ENCODE data around the gene NHEJ1.
A peak's percentile ranks its signal among the peaks of the same experiment; 100 is the strongest.
"Not testable (repeated sequence)": the region's sequence is repeated elsewhere in the genome, so short reads cannot be mapped to it uniquely, and the experiment has no call there.

The NHEJ1 gene, protein sequence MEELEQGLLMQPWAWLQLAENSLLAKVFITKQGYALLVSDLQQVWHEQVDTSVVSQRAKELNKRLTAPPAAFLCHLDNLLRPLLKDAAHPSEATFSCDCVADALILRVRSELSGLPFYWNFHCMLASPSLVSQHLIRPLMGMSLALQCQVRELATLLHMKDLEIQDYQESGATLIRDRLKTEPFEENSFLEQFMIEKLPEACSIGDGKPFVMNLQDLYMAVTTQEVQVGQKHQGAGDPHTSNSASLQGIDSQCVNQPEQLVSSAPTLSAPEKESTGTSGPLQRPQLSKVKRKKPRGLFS

DNA sequence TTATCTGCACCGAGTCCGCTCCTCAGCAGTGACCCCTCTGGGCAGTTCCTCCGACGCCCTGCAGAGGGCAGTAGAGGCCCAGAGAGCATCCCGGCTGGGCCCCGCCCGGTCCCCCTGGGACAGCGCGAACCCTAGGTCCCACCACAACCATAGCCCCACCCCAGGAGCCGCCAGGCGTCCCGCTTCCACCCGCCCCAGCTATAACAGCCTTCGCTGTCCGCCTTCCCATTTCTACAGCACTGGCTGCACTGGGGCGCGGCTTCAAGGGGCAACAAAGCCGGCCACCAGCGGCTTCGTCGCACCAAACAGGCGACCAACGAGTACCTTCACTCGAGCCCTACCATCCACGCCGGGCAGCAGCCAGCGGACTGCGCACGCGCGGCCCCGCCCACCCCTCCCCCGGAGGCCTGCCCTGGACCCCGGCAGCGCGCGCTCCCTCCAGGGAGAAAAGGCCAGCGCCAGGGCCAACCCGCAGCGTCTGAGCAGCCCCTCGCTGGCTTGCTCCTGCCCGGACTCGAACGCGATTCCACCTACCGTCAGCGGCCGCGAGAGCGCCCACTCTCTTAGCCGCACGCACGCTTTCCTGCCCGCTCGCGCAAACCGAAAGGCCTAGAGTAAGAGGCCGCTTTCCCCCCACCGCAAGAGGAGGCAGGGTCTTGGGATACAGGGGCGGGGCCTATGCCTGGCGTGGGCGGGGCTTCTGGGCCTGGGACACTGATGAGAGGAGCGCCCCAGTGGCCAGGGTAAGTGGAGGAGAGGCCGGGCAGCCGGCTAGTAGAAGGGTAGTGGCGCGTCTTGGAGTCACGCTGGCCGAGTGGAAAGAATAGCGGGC, at the start of gene NHEJ1:
NHEJ1 (minus strand) TSS at position 630 of the 832 bp plus-strand sequence. CDS start 2,453 bp downstream, outside the sequence.
- DNase-seq = peak; percentile 91

DNA sequence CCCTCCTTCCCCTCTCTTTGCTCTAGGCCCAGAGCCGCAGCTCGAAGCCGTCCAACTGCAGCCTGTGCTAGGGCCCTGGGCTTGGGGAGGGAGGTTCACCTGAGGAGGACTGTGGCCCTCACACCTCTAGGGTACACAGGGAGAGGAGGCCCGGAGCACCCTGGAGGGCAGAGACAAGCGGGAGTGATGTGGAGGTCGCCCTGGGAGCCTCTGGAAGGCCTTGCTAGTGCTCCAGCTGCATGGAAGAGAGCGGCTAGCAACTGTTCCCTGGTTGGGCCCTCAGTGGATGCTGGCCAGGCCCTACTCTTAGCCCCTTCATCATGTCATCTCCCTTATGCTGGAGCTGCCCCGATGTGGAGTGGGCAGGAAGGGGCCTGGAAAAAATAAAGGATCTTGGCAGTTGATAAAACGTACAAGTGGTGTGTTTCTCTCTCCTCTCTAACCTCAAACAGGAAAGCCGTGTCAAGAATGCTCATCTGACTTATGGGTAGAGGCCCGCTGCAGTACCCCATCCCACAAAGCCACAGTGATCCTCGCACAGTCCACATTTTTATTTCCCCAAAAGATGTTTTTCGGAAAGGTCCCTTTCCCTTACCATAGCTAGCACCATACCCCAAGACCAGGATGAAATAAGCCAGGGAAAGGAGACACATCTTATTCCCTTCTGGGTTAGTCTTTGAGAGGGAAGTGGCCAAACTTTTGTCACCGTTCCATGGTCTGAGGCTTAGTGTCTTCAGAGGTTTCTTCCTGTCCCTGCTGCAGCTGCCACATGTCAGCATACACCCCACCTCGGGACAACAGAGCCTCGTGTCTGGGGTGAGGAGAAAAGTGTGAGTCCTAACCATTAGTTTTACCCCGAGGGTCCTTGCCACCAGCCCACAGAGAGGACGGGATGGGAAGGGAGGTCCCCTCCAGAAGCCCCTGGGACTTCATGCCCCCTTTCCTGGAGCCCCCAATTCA, 48.9 kb upstream of the NHEJ1 start:
- DNase-seq = no peak

DNA sequence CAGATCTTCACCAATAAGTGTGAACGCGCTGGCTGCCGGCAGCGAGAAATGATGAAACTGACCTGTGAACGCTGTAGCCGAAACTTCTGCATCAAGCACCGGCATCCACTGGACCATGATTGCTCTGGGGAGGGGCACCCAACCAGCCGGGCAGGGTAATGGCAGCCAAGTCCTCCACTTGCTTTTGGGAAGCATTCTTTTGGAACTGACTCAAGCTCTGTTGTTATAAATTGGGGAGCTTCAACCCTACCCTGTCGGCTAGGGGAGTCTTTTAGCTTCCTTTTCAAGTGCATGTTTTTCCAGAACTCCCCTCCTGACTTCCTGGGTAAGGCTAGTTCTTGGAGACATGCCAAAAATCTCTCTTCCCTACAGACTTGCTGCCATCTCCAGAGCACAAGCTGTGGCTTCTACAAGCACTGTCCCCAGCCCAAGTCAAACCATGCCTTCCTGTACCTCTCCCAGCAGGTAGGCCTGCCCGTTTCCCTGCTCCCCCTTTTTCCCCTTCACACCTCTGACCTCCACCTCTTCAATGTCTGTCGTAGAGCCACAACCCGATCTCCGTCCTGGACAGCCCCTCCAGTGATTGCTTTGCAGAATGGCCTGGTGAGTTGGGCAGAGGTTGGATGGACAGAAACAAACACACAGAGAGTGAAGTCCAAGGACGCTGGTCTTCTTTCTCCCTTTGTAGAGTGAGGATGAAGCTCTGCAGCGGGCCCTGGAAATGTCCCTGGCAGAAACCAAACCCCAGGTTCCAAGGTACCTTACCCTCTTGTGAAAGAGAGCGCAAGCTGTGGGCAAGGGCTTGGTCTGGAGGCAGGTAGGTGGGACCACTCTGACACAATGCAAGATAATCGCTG, 47.5 kb upstream of the NHEJ1 start:
- no peak for DNase-seq

DNA sequence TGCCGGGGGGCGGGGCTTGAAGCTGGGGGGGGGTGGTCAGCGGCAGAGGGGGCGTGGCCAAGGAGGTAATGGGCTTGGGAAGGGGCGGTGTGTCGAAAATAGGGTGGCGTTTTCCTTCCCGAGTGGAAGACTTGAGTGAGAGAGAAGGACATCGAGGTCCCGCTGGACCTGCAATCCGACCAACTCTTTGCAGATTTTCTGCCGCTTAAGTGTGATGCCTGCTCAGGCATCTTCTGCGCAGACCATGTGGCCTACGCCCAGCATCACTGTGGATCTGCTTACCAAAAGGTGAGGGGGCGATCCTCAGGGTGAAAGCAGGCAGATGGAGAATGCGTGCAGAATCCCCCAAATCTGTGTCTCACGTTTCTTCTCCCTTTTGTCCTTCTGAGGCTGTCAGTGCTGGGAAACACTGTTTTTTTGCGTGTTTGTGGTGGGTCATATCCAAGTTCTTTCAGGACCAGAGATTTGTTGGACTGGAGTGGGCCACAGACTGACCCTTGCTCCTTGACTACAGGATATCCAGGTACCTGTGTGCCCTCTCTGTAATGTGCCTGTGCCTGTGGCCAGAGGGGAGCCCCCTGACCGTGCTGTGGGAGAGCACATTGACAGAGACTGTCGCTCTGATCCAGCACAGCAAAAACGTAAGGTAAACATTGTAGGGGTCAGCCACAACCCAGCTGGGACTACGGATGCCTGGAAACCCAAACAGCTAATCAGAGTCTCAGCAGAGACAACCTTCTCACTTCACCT, 46.7 kb upstream of the NHEJ1 start:
- no peak for DNase-seq

DNA sequence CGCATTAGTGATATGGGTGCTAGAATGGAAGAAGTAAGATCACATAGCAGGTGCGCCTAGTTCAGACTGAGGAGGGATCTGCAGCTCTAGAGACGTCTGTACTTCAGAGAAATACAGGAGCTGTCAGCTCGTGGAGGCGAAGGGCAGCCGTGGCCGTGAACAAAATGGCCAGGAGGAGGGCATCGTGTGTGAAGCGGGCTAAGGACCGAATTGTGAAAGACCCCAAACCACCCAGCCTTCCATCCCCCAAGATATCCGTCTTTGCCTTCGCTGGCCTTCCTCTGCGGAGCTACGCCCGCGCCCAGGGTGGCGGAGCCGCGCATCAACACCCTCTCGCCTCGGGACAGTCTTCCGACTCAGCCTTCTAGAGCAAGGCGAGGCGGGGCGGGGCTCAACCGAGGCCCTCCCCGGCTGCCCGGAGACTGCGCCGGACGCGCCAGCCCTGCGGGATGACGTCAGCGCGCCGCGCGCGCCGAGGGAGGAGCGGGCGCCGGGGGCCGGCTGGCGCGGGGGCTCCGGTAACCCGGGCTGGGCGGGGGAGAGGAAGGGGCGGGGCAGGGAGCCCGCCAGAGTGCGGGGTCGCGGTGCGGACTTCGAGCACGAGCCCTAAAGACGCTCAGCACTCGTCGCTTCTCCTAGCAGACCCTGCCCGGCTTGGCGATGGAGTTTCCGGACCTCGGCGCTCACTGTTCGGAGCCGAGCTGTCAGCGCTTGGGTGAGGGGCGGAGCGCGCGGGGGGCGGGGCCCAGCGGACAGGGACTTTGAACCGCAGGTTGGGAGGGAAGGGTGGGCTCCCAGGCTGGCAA, 45.9 kb upstream of the NHEJ1 start, which contains the start of gene ZFAND2B:
ZFAND2B (plus strand) TSS at position 455 of the 806 bp plus-strand sequence; CDS start at position 661, 206 bp downstream.
- peak; percentile 92 for DNase-seq

DNA sequence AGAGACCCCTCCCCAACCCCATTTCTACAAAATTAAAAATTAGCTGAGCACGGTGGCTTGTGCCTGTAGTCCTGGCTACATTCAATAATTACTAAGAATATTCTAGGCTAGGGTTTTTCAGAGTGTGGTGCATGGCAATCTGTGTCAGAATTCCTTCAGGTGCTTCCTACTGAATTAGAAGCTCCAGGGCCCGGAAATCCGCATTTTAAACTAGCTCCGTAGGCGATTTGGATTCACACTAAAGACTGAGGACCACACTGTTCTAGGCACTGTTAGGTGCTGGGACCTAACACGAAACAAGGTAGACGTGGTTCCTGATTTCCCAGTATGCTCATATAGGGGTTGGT, 45.3 kb upstream of the NHEJ1 start:
- DNase-seq = no peak

DNA sequence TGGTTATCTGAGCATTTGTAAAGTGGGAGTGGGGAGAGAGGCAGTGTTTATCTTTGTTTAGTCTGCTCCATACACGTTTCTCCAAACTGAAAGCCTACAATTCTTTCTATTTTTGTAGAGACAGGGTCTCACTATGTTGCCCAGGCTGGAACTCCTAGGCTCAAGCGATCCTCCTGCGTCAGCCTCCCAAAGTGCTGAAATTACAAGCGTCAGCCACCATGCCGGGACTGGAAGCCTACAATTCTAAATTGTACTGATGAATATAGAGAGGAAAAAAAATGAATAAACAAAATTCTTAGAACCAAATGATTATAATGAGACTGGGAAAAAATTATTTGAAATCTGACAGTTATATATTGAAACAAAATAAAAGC, 44.5 kb upstream of the NHEJ1 start:
- no peak for DNase-seq

DNA sequence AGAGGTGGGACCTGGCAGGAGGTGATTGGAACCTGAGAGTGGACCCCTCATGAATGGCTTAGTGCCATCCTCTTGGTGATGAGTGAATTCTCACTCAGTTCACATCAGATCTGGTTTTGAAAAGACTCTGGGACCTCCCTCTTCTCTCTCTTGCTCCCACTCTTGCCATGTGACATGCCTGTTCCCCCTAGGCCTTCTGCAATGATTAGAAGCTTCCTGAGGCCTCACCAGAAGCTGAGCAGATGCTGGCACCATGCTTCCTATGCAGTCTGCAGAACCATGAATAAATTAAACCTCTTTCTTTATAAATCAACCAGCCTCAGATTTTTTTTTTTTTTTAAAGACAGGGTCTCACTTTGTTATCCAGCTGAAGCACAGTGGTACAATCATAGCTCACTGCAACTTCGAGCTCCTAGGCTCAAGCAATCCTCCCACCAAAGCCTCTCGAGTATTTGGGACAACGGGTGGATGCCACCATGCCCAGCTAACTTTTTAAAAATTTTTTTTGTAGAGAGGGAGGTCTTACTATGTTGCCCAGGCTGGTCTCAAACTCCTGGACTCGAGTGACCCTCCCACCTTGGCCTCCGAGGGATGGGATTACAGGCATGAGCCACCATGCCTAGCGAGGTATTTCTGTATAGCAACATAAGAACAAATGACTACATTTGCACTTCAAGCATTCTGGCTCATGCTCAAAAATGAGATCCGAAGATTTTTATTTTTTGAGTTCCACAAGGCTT, 44.0 kb upstream of the NHEJ1 start:
- DNase-seq = no peak

DNA sequence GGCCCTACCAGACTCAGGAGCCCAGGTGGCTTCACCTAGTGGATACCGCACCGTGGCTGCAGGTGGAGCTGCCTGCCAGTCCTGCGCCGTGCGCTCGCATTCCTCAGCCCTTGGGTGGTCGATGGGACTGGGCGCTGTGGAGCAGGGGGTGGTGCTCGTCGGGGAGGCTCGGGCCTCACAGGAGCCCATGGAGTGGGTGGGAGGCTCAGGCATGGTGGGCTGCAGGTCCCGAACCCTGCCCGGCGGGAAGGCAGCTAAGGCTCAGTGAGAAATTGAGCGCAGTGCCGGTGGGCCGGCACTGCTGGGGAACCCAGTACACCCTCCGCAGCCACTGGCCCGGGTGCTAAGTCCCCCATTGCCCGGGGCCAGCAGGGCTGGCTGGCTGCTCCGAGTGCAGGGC, 40.7 kb upstream of the NHEJ1 start:
- DNase-seq = not testable (repeated sequence)

DNA sequence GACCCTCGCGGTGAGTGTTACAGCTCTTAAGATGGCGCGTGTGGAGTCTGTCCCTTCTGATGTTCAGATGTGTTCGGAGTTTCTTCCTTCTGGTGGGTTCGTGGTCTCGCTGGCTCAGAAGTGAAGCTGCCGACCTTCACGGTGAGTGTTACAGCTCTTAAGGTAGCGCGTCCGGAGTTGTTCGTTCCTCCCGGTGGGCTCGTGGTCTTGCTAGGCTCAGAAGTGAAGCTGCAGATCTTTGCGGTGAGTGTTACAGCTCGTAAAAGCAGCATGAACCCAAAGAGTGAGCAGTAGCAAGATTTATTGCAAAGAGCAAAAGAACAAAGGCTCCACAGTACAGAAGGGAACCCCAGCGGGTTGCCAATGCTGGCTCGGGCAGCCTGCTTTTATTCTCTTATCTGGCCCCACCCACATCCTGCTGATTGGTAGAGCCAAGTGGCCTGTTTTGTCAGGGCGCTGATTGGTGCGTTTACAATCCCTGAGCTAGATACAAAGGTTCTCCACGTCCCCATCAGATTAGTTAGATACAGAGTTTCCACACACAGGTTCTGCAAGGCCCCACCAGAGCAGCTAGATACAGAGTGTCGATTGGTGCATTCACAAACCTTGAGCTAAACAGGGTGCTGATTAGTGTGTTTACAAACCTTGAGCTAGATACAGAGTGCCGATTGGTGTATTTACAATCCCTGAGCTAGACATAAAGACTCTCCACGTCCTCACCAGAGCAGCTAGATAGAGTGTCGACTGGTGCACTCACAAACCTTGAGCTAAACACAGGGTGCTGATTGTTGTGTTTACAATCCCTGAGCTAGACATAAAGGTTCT, 40.1 kb upstream of the NHEJ1 start:
- not testable (repeated sequence) for DNase-seq

DNA sequence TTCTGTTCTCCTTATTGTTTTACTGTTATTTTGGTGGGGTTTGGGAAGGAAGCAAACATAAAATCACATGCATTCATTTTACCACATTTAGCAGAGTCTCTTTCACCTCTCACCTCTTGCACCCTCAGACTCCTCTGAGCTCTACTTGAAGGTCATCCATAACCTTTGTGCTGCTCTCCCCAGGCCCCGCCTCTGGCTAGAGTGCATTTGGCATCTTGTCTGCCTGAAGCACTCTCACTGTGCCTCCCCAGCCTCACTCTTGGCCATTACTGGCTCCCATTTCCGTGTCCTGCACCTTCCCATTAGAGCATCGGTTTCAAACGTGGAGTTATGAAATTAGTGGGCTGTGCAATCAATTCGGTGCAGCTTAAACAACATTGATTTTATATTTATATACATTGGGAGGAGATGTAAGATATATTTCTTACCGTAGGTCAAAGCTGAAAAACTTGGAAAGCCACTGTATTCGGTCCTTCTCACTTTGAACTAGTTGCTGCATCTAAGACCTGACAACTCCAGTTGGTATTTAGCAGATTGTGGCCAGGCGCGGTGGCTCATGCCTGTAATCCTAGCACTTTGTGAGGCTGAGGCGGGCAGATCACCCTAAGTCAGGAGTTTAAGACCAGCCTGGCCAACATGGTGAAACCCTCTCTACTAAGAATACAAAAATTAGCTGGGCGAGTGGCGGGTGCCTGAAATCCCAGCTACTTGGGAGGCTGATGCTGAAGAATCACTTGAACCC, 39.0 kb upstream of the NHEJ1 start:
- no peak for DNase-seq

DNA sequence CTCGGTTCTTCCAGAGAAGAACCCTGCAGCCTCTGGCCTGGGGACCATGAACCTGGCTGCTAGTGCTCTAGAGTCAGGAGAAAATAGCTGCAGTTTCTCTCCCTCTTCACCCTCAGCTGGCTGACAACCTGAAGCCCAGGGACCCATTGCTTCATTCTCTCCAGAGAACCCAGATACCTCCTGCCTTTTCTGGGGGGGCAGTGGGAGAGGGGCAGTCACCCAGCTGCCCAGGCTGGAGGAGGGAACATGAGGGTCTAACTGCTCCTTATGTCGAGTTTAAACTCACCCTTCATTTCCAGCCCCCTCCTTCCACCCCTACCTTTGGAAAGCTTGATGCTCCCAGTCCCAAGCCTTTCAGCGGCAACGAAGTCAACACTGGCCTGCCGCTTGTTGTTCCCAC, 38.4 kb upstream of the NHEJ1 start:
- DNase-seq = no peak

DNA sequence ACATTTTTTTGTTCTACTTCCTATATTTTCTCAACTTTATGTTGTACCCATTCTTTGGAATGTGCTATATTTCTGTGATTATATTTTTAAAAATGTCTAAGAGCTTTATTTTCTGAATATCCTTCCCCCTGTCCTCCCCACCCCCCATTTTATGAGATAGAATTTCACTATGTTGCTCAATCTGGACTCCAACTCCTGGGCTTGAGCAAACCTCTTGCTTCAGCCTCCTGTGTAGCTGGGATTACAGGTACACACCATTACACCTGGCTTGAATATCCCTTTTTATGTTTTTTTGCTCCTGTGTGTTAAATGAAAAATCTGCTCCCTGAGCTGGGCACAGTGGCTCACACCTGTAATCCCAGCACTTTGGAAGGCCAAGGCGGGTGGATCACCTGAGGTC, 36.8 kb upstream of the NHEJ1 start:
- DNase-seq = no peak

DNA sequence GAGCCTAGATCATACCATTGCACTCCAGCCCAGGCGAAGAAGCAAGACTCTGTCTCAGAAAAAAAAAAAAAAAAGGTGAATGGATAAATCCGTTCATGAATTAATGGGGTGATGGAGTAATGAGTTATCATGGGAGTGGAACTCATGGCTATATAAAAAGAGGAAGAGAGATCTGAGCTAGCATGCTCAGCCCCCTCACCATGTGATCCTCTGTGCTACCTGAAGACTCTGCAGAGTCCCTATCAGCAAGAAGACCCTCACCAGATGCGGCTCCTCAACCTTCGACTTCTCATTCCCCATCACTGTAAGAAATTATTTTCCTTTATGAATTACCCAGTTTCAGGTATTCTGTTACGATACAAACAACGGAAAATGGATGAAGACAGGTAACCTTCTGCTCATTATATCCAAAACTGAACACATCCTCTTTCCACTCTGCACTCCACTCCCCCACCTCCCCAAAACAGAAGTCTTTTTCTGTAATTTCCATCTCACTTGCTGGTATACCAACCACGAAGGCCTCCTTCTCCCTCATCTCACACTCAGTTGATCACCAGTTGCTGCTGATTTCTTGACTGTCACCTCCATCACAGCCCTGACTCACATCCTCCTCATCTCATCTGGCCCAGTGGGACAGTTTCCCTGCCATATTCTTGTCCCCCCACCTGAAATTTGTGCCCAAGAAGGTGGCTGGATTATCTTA, 26.3 kb upstream of the NHEJ1 start:
- no peak for DNase-seq

DNA sequence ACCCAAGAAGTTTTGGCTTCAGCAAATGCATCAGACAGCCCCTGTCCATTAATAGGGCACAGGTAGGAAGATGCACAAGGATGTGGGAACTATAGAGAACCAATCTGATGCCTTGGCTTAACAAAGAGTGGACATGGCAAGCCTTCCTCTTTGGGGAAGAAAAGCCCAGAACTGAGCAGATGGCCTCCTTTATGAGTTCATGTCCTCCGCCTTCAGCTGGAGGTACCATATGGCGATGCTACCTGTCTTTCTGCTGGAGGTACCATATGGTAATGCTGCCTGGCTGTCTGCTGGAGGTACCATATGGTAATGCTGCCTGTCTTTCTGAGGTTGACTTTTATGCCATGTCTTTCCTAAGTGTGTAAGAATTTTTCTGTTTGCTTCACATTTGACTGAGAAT, 23.5 kb upstream of the NHEJ1 start:
- DNase-seq = no peak

DNA sequence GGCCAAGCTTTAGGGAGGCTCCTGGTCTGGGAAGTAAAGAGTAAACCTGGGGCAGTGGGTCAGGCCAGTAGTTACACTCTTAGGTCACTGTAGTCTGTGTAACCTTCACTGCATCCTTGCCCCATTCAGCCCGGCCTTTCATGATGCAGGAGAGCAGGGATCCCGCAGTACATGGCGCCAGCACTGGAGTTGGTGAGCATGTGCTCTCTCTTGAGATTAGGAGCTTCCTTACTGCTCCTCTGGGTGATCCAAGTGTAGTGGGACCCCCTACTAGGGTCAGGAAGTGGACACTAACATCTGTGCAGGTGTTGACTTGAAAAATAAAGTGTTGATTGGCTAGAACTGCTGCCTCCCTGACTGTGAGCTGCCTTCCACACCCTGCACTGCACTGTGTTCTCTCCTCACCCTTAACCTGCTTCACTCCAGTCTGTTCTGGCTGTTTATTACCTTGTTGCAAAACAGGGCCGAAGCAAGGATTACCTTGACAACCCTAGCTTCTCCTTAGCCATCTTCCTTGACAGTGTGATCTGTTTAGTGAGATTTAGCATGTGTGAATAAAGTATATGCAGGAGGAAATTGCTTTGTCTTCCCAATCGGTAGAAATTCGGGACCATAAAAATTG, 22.6 kb upstream of the NHEJ1 start:
- DNase-seq = no peak
